Fibroblast of villous mesenchyme (primary cell): ENCODE measurements around the gene CABP2. TPM values are rescaled to one million over a fixed set of nuclear protein-coding genes. Genes with fewer than 3 reads are reported as not detected.
"Not testable (repeated sequence)": the region's sequence is repeated elsewhere in the genome, so short reads cannot be mapped to it uniquely, and the experiment has no call there.

Experiments used
- DNase-seq: peaks from one replicate; pipeline ENCODE4 v3.0.0-alpha.2; 2010; ENCODE audit warnings: low read depth
- H3K4me3 ChIP-seq: 2 replicates; pipeline ENCODE4 v1.5.1; 2011; ENCODE audit warnings: low read depth, mild to moderate bottlenecking, low read length
- CTCF ChIP-seq: IDR thresholded peaks from 2 replicates; pipeline ENCODE4 v1.5.1; 2012; ENCODE audit warnings: low read depth, mild to moderate bottlenecking, low read length; ENCODE audit not compliant: insufficient read depth
- total RNA-seq: library from RNA; depleted of rRNA; stranded (reverse); fragments of >200 nt; gene quantifications from 2 replicates; pipeline ENCODE4 v1.2.3, GENCODE V29; 2012

The CABP2 gene
- total RNA-seq, 1 donor, result not detected

GRCh38 chr11:67519726-67520125 is 3.5 kb downstream of the CABP2 start:
- TF ChIP-seq CTCF, result no peak
- no peak for DNase-seq
- H3K4me3 ChIP-seq, result no peak overlapping the region

GRCh38 chr11:67517784-67518552 is 5.3 kb downstream of the CABP2 start:
- no peak for TF ChIP-seq CTCF
- H3K4me3 ChIP-seq, result no peak overlapping the region
- DNase-seq, result no peak

- DNase-seq, result no peak
- TF ChIP-seq CTCF, result no peak
- H3K4me3 ChIP-seq, result no peak overlapping the region
Measured at GRCh38 chr11:67516806-67517205, 6.4 kb downstream of the CABP2 start.

GRCh38 chr11:67514116-67514515 is 9.1 kb downstream of the CABP2 start:
- DNase-seq, result no peak
- no peak for TF ChIP-seq CTCF
- no peak overlapping the region for H3K4me3 ChIP-seq

- DNase-seq, H3K4me3 ChIP-seq: not testable (repeated sequence)
Measured at GRCh38 chr11:67511558-67511957, 11.7 kb downstream of the CABP2 start.

GRCh38 chr11:67510023-67510345 is 13.3 kb downstream of the CABP2 start:
- TF ChIP-seq CTCF, result no peak
- DNase-seq, result peak; percentile 27
- H3K4me3 ChIP-seq, result no peak overlapping the region

GRCh38 chr11:67508486-67509121 is 14.6 kb downstream of the CABP2 start:
- peak; percentile 97 for DNase-seq
- no peak for TF ChIP-seq CTCF
- H3K4me3 ChIP-seq, result peak overlapping the region; percentile 90
